ENCODE measurements around the gene PCSK4. TPM values are rescaled to one million over a fixed set of nuclear protein-coding genes. Genes with fewer than 3 reads are reported as not detected.
A peak's percentile ranks its signal among the peaks of the same experiment; 100 is the strongest.

The PCSK4 gene
- total and polyA plus RNA-seq, 10 of the 15 experiments (the other 5 are each of a cell fraction or from before 2014, with no cell fraction given), result 0.27 to 0.99 (median 0.40) TPM; not detected in 3

DNA sequence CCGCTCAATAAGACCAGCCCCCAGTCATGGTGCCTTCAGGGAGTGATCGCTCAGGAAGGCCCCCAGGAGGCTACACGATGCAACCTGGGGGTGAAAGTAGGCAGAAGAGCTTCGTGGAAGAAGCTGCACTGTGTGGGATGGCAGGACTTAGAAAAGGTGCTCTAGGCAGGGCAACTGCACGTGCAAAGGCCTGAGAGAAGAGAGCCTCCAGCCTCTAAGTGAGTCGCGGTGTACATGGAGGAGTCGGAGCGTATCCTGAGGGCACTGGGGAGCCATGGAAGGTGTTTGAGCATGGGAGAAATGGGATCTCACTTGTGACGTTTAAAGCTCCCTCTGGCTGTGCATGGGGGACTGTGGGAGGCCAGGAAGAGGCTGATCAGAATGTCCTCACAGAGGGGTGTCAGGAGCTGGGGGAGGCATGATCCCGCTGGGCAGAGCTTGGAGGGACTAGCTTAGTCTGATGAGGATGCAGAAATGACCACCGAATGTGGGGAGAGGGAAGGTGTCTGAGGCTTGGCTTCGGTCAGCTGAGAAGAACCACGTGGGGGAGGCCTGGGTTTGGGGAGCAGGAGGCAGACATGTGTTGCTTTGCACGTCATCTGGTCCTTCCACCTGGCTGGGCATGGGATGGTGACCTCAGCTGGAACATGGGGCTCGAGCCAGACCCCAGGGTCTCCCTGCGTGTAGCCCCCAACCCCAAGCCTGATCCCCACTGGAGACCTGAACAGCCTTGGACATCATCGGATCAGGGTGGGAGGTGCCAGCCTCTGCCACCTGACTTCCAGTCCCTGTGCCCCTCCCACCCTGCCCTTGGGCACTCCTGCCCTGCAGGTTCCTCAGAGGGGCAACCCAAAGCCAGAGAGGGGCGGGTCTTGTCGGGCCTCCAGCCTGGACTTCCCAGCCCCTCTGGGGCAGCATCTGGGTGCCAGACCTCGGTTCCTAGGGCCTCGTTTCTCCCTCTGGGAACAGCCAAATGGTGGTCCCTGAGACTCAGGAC lies 39.1 kb downstream of the PCSK4 start (continued):
- TF ChIP-seq, protein P1, sequence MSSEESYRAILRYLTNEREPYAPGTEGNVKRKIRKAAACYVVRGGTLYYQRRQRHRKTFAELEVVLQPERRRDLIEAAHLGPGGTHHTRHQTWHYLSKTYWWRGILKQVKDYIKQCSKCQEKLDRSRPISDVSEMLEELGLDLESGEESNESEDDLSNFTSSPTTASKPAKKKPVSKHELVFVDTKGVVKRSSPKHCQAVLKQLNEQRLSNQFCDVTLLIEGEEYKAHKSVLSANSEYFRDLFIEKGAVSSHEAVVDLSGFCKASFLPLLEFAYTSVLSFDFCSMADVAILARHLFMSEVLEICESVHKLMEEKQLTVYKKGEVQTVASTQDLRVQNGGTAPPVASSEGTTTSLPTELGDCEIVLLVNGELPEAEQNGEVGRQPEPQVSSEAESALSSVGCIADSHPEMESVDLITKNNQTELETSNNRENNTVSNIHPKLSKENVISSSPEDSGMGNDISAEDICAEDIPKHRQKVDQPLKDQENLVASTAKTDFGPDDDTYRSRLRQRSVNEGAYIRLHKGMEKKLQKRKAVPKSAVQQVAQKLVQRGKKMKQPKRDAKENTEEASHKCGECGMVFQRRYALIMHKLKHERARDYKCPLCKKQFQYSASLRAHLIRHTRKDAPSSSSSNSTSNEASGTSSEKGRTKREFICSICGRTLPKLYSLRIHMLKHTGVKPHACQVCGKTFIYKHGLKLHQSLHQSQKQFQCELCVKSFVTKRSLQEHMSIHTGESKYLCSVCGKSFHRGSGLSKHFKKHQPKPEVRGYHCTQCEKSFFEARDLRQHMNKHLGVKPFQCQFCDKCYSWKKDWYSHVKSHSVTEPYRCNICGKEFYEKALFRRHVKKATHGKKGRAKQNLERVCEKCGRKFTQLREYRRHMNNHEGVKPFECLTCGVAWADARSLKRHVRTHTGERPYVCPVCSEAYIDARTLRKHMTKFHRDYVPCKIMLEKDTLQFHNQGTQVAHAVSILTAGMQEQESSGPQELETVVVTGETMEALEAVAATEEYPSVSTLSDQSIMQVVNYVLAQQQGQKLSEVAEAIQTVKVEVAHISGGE (CRISPR knock-in tag; IDR thresholded peaks at IDR 0.05), result no peak
- TF ChIP-seq NR2C2 (IDR thresholded peaks at IDR 0.05; ENCODE audit: borderline replicate concordance, control insufficient read depth, insufficient read length, low read depth), result no peak

DNA sequence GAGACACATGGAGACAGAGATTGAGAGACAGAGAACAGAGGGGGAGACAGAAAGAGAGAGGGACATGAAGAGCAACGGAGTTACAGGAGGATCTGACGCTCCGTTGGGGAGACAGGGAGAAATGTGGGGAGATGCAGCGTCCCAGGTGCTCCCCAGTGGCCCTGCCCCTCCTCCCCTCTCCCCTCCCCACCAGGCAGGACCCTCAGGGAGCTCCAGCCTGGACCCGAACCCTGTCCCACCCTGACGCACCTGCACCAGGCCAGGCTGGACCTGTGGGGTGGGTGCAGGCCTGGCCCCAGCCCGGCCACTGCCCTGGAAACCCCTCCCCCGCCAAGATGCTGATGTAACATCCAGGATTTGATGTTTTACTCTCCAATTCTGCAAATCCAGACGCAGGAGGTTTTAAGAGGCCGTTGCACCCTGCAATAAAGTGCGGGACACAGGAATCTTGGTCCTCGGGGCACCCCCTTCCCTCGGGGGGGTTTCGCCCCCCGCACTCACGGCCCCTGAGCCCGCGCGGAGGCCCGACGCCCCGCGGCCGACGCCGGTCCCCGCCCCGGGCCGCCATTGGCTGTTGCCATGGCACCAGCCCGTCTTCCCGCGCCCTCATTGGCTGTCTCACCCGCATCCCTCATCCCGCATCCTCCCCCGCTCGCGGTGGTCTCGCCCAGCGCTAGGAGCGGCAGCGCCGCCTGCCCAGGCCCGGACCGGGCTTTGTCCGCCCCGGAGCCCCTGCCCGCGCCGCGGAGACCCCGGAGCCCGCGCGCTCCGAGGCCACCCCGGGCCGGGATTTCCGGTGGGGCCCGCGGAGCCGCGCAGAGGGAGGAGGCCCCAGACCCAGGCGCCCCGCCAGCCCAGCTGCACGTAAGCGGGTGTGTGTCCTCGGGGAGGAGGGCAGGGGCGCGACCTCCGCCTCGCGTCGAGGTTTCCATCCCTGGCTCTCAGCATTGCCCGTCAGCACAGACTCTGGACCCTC lies 40.4 kb downstream of the PCSK4 start, which contains the start of gene APC2:
Gene APC2 (plus strand): TSS at position 655 of the 976 bp plus-strand sequence. CDS start 2,881 bp downstream, outside the sequence.
- no peak within 1 kb of the TSS for H3K4me3 ChIP-seq

More for the DNA sequence above, 40.4 kb downstream of the PCSK4 start, which contains the start of gene APC2:
- no peak within 1 kb of the TSS for H3K9ac ChIP-seq (ENCODE audit: control insufficient read depth, insufficient read depth, low read length)
- no peaks in the 10 kb centered on the region for H3K9me3 ChIP-seq (replicated peaks; ENCODE audit: control insufficient read depth, insufficient read depth, low read length)
- H3K4me1 ChIP-seq (ENCODE audit: control insufficient read depth, insufficient read depth, low read length), result peaks cover 5% of the 10 kb centered on the region; the same call in 1 of the 2 replicates
- RAD21 ChIA-PET (ENCODE audit: unreplicated experiment), result no interaction called here
- no peaks in the 10 kb centered on the region for H4K20me1 ChIP-seq (ENCODE audit: control insufficient read depth, insufficient read depth)
- POLR2A ChIA-PET, result no interaction called here
- SMC1A ChIA-PET (ENCODE audit: uncharacterized antibody, unreplicated experiment), result no interaction called here
- WGBS (ENCODE audit: insufficient coverage, insufficient replicate concordance, low lambda C conversion rate, missing lambda C conversion rate), result 7% methylated on average over 52 of the region's 74 CpGs
- no peak within 1 kb of the TSS for H2AFZ ChIP-seq (ENCODE audit: control insufficient read depth, low read depth, low read length)
- DNase-seq (ENCODE audit: low read depth, low spot score), result no peak
- no peaks in the 10 kb centered on the region for H3K79me2 ChIP-seq (ENCODE audit: control insufficient read depth, insufficient read depth, low read length)
- no peaks in the 10 kb centered on the region for H3K36me3 ChIP-seq (ENCODE audit: control insufficient read depth in 2 of 2, insufficient read depth in 2 of 2, low read length in 1 of 2)
- BruUV-seq (replicated peaks), result no TSS peak
- no peak within 1 kb of the TSS for H3K4me2 ChIP-seq (ENCODE audit: control insufficient read depth, insufficient read depth)
- H3K27me3 ChIP-seq (replicated peaks in 1 of 2; ENCODE audit: control insufficient read depth in 2 of 2, insufficient read depth in 2 of 2, low read length in 1 of 2), result peaks cover 10 to 14% of the 10 kb centered on the region in 2 experiments
- in situ Hi-C loops (cut with MboI), result no loop called here
- no peak within 1 kb of the TSS for H3K27ac ChIP-seq (ENCODE audit: control insufficient read depth, insufficient read depth)
- intact Hi-C loops (cut with micrococcal nuclease; ENCODE audit: unreplicated experiment), result no loop called here
- FAIRE-seq, result no peak
- peak; percentile 29; the same call in 2 of the 3 replicates for ATAC-seq
- peak; percentile 74 for TF ChIP-seq SUZ12 (IDR thresholded peaks at IDR 0.05; ENCODE audit: unreplicated experiment)
- peak; percentile 80 for TF ChIP-seq NFYB (IDR thresholded peaks at IDR 0.05; ENCODE audit: insufficient read depth, low read depth, low read length)
- no peak for TF ChIP-seq ZNF217 (IDR thresholded peaks at IDR 0.05)
- no peak for TF ChIP-seq IKZF2 (IDR thresholded peaks at IDR 0.05)
- TF ChIP-seq SP1 (IDR thresholded peaks at IDR 0.05; ENCODE audit: low read depth, low read length), result peak; percentile 57
- CTCF ChIA-PET, result no interaction called here

Data from GM12878 (cell line).